Choroid plexus epithelial cell (primary cell): Measurements from ENCODE around the gene MAP2K5.
A peak's percentile ranks its signal among the peaks of the same experiment; 100 is the strongest.
"Not testable (repeated sequence)": the region's sequence is repeated elsewhere in the genome, so short reads cannot be mapped to it uniquely, and the experiment has no call there.

Source experiments
- DNase-seq: peaks from one replicate; pipeline ENCODE4 v3.0.0-alpha.2; 2010; ENCODE audit warnings: low read depth
- H3K4me3 ChIP-seq: 2 replicates; pipeline ENCODE4 v1.5.1; 2011; ENCODE audit warnings: low read depth, mild to moderate bottlenecking, control low read depth, low read length, moderate library complexity
- CTCF ChIP-seq: conservative IDR thresholded peaks from 2 replicates; pipeline ENCODE4 v1.5.1; 2011; ENCODE audit warnings: low read depth, mild to moderate bottlenecking, control low read depth, inconsistent platforms, low read length, moderate library complexity

Gene MAP2K5

GRCh38 chr15:67646847-67647246 lies 104.3 kb downstream of the MAP2K5 start:
- no peak for DNase-seq
- no peak overlapping the region for H3K4me3 ChIP-seq
- TF ChIP-seq CTCF = no peak

GRCh38 chr15:67652586-67652985 lies 110.1 kb downstream of the MAP2K5 start:
- TF ChIP-seq CTCF = no peak
- H3K4me3 ChIP-seq = no peak overlapping the region
- DNase-seq = no peak

- no peak overlapping the region for H3K4me3 ChIP-seq
- DNase-seq = no peak
- TF ChIP-seq CTCF = no peak
Measured at GRCh38 chr15:67660446-67660845, 117.9 kb downstream of the MAP2K5 start.

GRCh38 chr15:67660874-67661606 lies 118.5 kb downstream of the MAP2K5 start:
- H3K4me3 ChIP-seq = no peak overlapping the region
- no peak for TF ChIP-seq CTCF
- DNase-seq = no peak

- DNase-seq = peak; percentile 25
- no peak overlapping the region for H3K4me3 ChIP-seq
- TF ChIP-seq CTCF = no peak
Measured at GRCh38 chr15:67670647-67671305, 128.3 kb downstream of the MAP2K5 start.

GRCh38 chr15:67672834-67673233 lies 130.3 kb downstream of the MAP2K5 start:
- not testable (repeated sequence) for DNase-seq, H3K4me3 ChIP-seq

GRCh38 chr15:67674983-67675382 lies 132.5 kb downstream of the MAP2K5 start:
- TF ChIP-seq CTCF = no peak
- no peak overlapping the region for H3K4me3 ChIP-seq
- no peak for DNase-seq
